ENCODE results near the gene BPIFA1.

DNA sequence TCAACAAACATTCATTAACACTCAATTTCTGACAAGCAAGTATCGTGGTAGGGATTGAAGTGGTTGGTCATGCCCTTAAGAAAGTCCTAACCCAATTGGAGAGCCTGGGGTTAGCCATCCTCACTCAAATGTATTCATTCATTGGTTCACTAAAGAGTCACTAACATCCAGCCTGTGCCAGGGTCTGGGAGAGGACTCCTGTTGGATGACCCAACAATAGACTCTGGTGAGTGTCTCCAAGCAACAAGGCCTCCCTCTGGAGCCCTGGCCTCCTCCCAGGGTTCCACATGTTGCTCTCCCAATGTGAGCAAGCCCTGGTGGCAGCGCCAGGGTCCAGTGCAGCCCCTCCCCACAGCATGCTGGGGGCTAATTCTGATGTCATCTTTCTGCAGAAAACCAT lies 18.7 kb upstream of the BPIFA1 start, which contains the start of gene BPIFA3:
- TF ChIP-seq, protein P1, sequence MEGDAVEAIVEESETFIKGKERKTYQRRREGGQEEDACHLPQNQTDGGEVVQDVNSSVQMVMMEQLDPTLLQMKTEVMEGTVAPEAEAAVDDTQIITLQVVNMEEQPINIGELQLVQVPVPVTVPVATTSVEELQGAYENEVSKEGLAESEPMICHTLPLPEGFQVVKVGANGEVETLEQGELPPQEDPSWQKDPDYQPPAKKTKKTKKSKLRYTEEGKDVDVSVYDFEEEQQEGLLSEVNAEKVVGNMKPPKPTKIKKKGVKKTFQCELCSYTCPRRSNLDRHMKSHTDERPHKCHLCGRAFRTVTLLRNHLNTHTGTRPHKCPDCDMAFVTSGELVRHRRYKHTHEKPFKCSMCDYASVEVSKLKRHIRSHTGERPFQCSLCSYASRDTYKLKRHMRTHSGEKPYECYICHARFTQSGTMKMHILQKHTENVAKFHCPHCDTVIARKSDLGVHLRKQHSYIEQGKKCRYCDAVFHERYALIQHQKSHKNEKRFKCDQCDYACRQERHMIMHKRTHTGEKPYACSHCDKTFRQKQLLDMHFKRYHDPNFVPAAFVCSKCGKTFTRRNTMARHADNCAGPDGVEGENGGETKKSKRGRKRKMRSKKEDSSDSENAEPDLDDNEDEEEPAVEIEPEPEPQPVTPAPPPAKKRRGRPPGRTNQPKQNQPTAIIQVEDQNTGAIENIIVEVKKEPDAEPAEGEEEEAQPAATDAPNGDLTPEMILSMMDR (IDR thresholded peaks at IDR 0.05) = no peak
- TF ChIP-seq POLR2AphosphoS5 (IDR thresholded peaks at IDR 0.05) (no peak), POLR2A (IDR thresholded peaks at IDR 0.05) (no peak)
